HCT116 (cell line): ENCODE measurements around the gene FOXN1. TPM values are rescaled to one million over a fixed set of nuclear protein-coding genes. Genes with fewer than 3 reads are reported as not detected.

Experiments used
- ATAC-seq: fragments of 200-7000 bp; cut with Tn5 transposase; 2 replicates; pipeline ENCODE4 v1.9.1; 2020; ENCODE audit warnings: mild to moderate bottlenecking, moderate library complexity
- BruUV-seq: library from RNA; stranded (reverse); fragments of 400-500 nt; replicated peaks from 2 replicates; lab custom pipeline; 2021; lab: Mats Ljungman, UMichigan
- CTCF ChIA-PET: fragments of 300-600 bp; sonication (Branson Sonifier 250); formaldehyde crosslinking; loops from one replicate; lab custom pipeline; 2021; ENCODE audit warnings: antibody characterized with exemption; lab: Charles Lee
- POLR2A ChIA-PET: fragments of 300-600, 350-600 bp; sonication (Branson Sonifier 250); formaldehyde crosslinking; loops from one replicate; lab custom pipeline; 2021; ENCODE audit warnings: antibody characterized with exemption; lab: Charles Lee
- RAD21 ChIA-PET, 2 experiments: fragments of 300-600 bp; sonication (Branson Sonifier 250); formaldehyde crosslinking; loops; one replicate each; lab custom pipeline; 2023; ENCODE audit warnings: low total read pairs in 2 of 2; ENCODE audit not compliant: uncharacterized antibody in 2 of 2, unreplicated experiment in 2 of 2, low non-redundant PET in 1 of 2; lab: Charles Lee
- DNase-seq: peaks from one replicate; pipeline ENCODE4 v3.0.0-alpha.2; 2010; ENCODE audit warnings: low read depth, low spot score
- H2AFZ ChIP-seq: fragments of 200-600 bp; shearing (Covaris generic), sonication (generic); 2 replicates; pipeline ENCODE4 v1.6.1; 2017; ENCODE audit warnings: low read depth, mixed run types, mixed read lengths, antibody characterized with exemption, low read length; ENCODE audit not compliant: poor library complexity, severe bottlenecking
- H3K27ac ChIP-seq: 2 replicates; pipeline ENCODE4 v1.5.1; 2012; ENCODE audit warnings: low read depth, low read length
- H3K27me3 ChIP-seq: fragments of 200-600 bp; sonication (generic); 2 replicates; pipeline ENCODE4 v1.6.1; 2016; ENCODE audit warnings: mixed run types, low read length, mixed read lengths; ENCODE audit not compliant: insufficient read depth
- H3K36me3 ChIP-seq, 2 experiments: fragments of 200-500 bp in 1 of 2; fragments of 200-600 bp in 1 of 2; sonication (Bioruptor generic) in 1 of 2; sonication (generic) in 1 of 2; 2 replicates each; pipeline versions ENCODE4 v1.5.1 to v1.6.1; 2014 to 2016; ENCODE audit warnings: low read length in 2 of 2, inconsistent platforms in 1 of 2, mixed read lengths in 1 of 2, mixed run types in 1 of 2; ENCODE audit not compliant: insufficient read depth in 2 of 2, control insufficient read depth in 1 of 2
- H3K4me1 ChIP-seq, 2 experiments: fragments of 200-600 bp in 1 of 2; sonication (generic) in 1 of 2; 2 replicates each; pipeline versions ENCODE4 v1.5.1 to v1.6.1; 2012 to 2017; ENCODE audit warnings: low read length in 2 of 2, inconsistent platforms in 1 of 2, mild to moderate bottlenecking in 1 of 2, mixed read lengths in 1 of 2, mixed run types in 1 of 2, moderate library complexity in 1 of 2; ENCODE audit not compliant: insufficient read depth in 2 of 2, control insufficient read depth in 1 of 2
- H3K4me2 ChIP-seq: fragments of 200-600 bp; sonication (generic); 2 replicates; pipeline ENCODE4 v1.6.1; 2017; ENCODE audit warnings: mixed run types, low read length, mixed read lengths
- H3K4me3 ChIP-seq, 2 experiments: fragments of 200-600 bp in 1 of 2; sonication (generic) in 1 of 2; replicated peaks in 1 of 2; 2 replicates each; pipeline ENCODE4 v1.5.1; 2011 to 2016; ENCODE audit warnings: low read length in 2 of 2, control low read depth in 1 of 2, low read depth in 1 of 2, mild to moderate bottlenecking in 1 of 2, mixed read lengths in 1 of 2, mixed run types in 1 of 2
- H3K79me2 ChIP-seq: fragments of 200-600 bp; sonication (generic); 2 replicates; pipeline ENCODE4 v1.6.1; 2017; ENCODE audit warnings: mild to moderate bottlenecking, mixed run types, low read length, moderate library complexity, mixed read lengths; ENCODE audit not compliant: insufficient read depth
- H3K9ac ChIP-seq: fragments of 200-600 bp; sonication (generic); 2 replicates; pipeline ENCODE4 v1.6.1; 2016; ENCODE audit warnings: low read length, mixed read lengths
- H3K9me2 ChIP-seq: fragments of 200-600 bp; sonication (generic), shearing (Covaris generic); 2 replicates; pipeline ENCODE4 v1.6.1; 2017; ENCODE audit warnings: mixed run types, mild to moderate bottlenecking, moderate library complexity; ENCODE audit not compliant: insufficient read depth
- H3K9me3 ChIP-seq, 2 experiments: fragments of 200-500 bp in 1 of 2; fragments of 200-600 bp in 1 of 2; sonication (Bioruptor generic) in 1 of 2; sonication (generic) in 1 of 2; 2 replicates each; pipeline ENCODE4 v1.6.1; 2014 to 2017; ENCODE audit warnings: low read length in 2 of 2, mixed read lengths in 2 of 2, inconsistent platforms in 1 of 2, low read depth in 1 of 2, mild to moderate bottlenecking in 1 of 2, mixed run types in 1 of 2, moderate library complexity in 1 of 2; ENCODE audit not compliant: control insufficient read depth in 1 of 2, insufficient read depth in 1 of 2
- H4K20me1 ChIP-seq: fragments of 200-600 bp; sonication (generic), shearing (Covaris generic); 2 replicates; pipeline ENCODE4 v1.6.1; 2017; ENCODE audit warnings: mixed run types, mild to moderate bottlenecking, moderate library complexity; ENCODE audit not compliant: insufficient read depth
- CBX3 ChIP-seq: IDR thresholded peaks from 2 replicates; pipeline ENCODE4 v1.6.1; 2012; ENCODE audit warnings: low read depth
- CEBPB ChIP-seq: IDR thresholded peaks from 2 replicates; pipeline ENCODE4 v1.6.1; 2012; ENCODE audit warnings: low read depth
- ELF1 ChIP-seq: IDR thresholded peaks from 2 replicates; pipeline ENCODE4 v1.6.1; 2012; ENCODE audit warnings: low read depth, borderline replicate concordance
- EZH2phosphoT487 ChIP-seq: fragments of 200-600 bp; IDR thresholded peaks from 2 replicates; pipeline ENCODE4 v1.6.1; 2018; ENCODE audit warnings: antibody characterized with exemption, borderline replicate concordance
- FOSL1 ChIP-seq: IDR thresholded peaks from 2 replicates; pipeline ENCODE4 v1.6.1; 2012; ENCODE audit warnings: low read depth
- JUND ChIP-seq: IDR thresholded peaks from 2 replicates; pipeline ENCODE4 v1.6.1; 2012
- POLR2AphosphoS5 ChIP-seq: IDR thresholded peaks from 2 replicates; pipeline ENCODE4 v1.6.1; 2011; ENCODE audit warnings: mild to moderate bottlenecking, low read depth, low read length, moderate library complexity
- SP1 ChIP-seq: IDR thresholded peaks from 2 replicates; pipeline ENCODE4 v1.6.1; 2012; ENCODE audit warnings: low read depth
- SRF ChIP-seq: IDR thresholded peaks from 2 replicates; pipeline ENCODE4 v1.6.1; 2012; ENCODE audit warnings: low read depth
- TCF7L2 ChIP-seq: IDR thresholded peaks from 2 replicates; pipeline ENCODE4 v1.7.0; 2011; ENCODE audit warnings: borderline replicate concordance, inconsistent platforms; ENCODE audit not compliant: insufficient read depth, insufficient read length; ENCODE audit errors: extremely low read depth
- YY1 ChIP-seq: IDR thresholded peaks from 2 replicates; pipeline ENCODE4 v1.6.1; 2011; ENCODE audit warnings: low read length, low read depth, moderate library complexity, mild to moderate bottlenecking; ENCODE audit not compliant: insufficient replicate concordance; ENCODE audit errors: extremely low read depth
- ZBTB33 ChIP-seq: IDR thresholded peaks from 2 replicates; pipeline ENCODE4 v1.6.1; 2011; ENCODE audit warnings: mild to moderate bottlenecking, low read length, moderate library complexity; ENCODE audit not compliant: insufficient replicate concordance; ENCODE audit errors: extremely low read depth
- ZFX ChIP-seq: fragments of 450-650 bp; IDR thresholded peaks from 2 replicates; pipeline ENCODE4 v1.6.1; 2017
- ZNF274 ChIP-seq: fragments of 200-500 bp; sonication (Bioruptor generic); IDR thresholded peaks from 2 replicates; pipeline ENCODE4 v1.6.1; 2014; ENCODE audit warnings: mild to moderate bottlenecking, low read depth, low read length, inconsistent platforms
- intact Hi-C: fragments of 100-400 bp; cut with micrococcal nuclease; formaldehyde crosslinking; loops from 2 replicates; pipeline ENCODE4 v1.10.0; 2022
- total RNA-seq: library from RNA; stranded (reverse); gene quantifications from one replicate; pipeline ENCODE4 v1.2.1, GENCODE V29; 2021; ENCODE audit not compliant: unreplicated experiment
- TF ChIP-seq, protein P1 (sequence below): IDR thresholded peaks from 2 replicates; pipeline ENCODE4 v1.6.1; 2012

Gene FOXN1
- total RNA-seq, 1 experiment from 2014 or later, result not detected

GRCh38 chr17:28480799-28481571 lies 25.2 kb upstream of the FOXN1 start:
- DNase-seq, result no peak
- no peak overlapping the region for H3K4me2 ChIP-seq
- H3K9ac ChIP-seq, result no peak overlapping the region
- BruUV-seq, result no TSS peak
- CTCF ChIA-PET, result no interaction called here
- intact Hi-C loops, result no loop called here
- no peak overlapping the region for H3K4me3 ChIP-seq
- H3K9me2 ChIP-seq, result no peaks in the 10 kb centered on the region
- no peaks in the 10 kb centered on the region for H4K20me1 ChIP-seq
- POLR2A ChIA-PET, result no interaction called here
- H3K27ac ChIP-seq, result no peak overlapping the region
- H3K79me2 ChIP-seq, result no peaks in the 10 kb centered on the region
- no peak for TF ChIP-seq JUND
- TF ChIP-seq EZH2phosphoT487, result no peak
- no peak for TF ChIP-seq CEBPB
- no peak for TF ChIP-seq CBX3
- TF ChIP-seq SRF, result no peak
- no peak for TF ChIP-seq YY1
- TF ChIP-seq, protein P1, sequence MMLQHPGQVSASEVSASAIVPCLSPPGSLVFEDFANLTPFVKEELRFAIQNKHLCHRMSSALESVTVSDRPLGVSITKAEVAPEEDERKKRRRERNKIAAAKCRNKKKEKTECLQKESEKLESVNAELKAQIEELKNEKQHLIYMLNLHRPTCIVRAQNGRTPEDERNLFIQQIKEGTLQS, result no peak
- TF ChIP-seq ZFX, result no peak
- TF ChIP-seq POLR2AphosphoS5, result no peak
- no peak for TF ChIP-seq ZNF274
- no peak for TF ChIP-seq TCF7L2
- no peak for TF ChIP-seq FOSL1
- TF ChIP-seq SP1, result no peak
- no peak for TF ChIP-seq ZBTB33
- no peak for TF ChIP-seq ELF1
- no peak overlapping the region for H2AFZ ChIP-seq
- no peaks in the 10 kb centered on the region; the same call in none of the 2 replicates for H3K27me3 ChIP-seq
- H3K36me3 ChIP-seq, result no peaks in the 10 kb centered on the region
- H3K9me3 ChIP-seq, result no peaks in the 10 kb centered on the region
- ATAC-seq, result no peak
- RAD21 ChIA-PET, result no interaction called here
- H3K4me1 ChIP-seq, result no peaks in the 10 kb centered on the region; a peak in 1 of 4 replicates
